Activated CD8-positive, alpha-beta T cell treated with anti-CD3 and anti-CD28 coated beads for 36 hours (primary cell): ENCODE measurements around the gene C2orf49. TPM values are rescaled to one million over a fixed set of nuclear protein-coding genes. Genes with fewer than 3 reads are reported as not detected.

Experiments used
- ATAC-seq: fragments of 200-7000 bp; cut with Tn5 transposase; one replicate; pipeline ENCODE4 v1.10.0; 2021; ENCODE audit warnings: mild to moderate bottlenecking, moderate library complexity
- CTCF ChIA-PET: fragments of 350-600 bp; sonication (Branson Sonifier 250); formaldehyde crosslinking; loops from one replicate; lab custom pipeline; 2021; ENCODE audit warnings: antibody characterized with exemption; lab: Charles Lee
- POLR2A ChIA-PET: fragments of 350-600 bp; sonication (Branson Sonifier 250); formaldehyde crosslinking; loops from one replicate; lab custom pipeline; 2021; ENCODE audit warnings: antibody characterized with exemption; lab: Charles Lee
- DNase-seq: peaks from one replicate; pipeline ENCODE4 v3.0.0-alpha.2; 2020
- H3K27ac Mint-ChIP-seq: one replicate; pipeline ENCODE4 v1.8.0; 2021; ENCODE audit warnings: mild to moderate bottlenecking, mixed read lengths
- H3K27me3 Mint-ChIP-seq: one replicate; pipeline ENCODE4 v1.8.0; 2021; ENCODE audit warnings: mixed read lengths
- H3K36me3 Mint-ChIP-seq: one replicate; pipeline ENCODE4 v1.8.0; 2021; ENCODE audit warnings: low read depth, mixed read lengths
- H3K4me1 Mint-ChIP-seq: one replicate; pipeline ENCODE4 v1.8.0; 2021; ENCODE audit warnings: low read depth, mixed read lengths
- H3K4me3 Mint-ChIP-seq: one replicate; pipeline ENCODE4 v1.8.0; 2021; ENCODE audit warnings: mild to moderate bottlenecking, moderate library complexity, mixed read lengths
- H3K9me3 Mint-ChIP-seq: one replicate; pipeline ENCODE4 v1.8.0; 2021; ENCODE audit warnings: mixed read lengths
- CTCF ChIP-seq: fragments of 200-600 bp; IDR thresholded peaks from one replicate; pipeline ENCODE4 v1.8.0; 2022; ENCODE audit warnings: antibody characterized with exemption, mild to moderate bottlenecking
- intact Hi-C: fragments of 100-400 bp; cut with micrococcal nuclease; formaldehyde crosslinking; loops from one replicate; pipeline ENCODE4 v1.10.0; 2022
- total RNA-seq, 2 experiments: library from RNA; stranded (reverse); gene quantifications; one replicate each; pipeline ENCODE4 v1.2.3, GENCODE V29; 2021

C2orf49 gene
- total RNA-seq, 2 experiments from 2014 or later, result 22.3 to 23.3 TPM

GRCh38 chr2:105362862-105363591, 25.7 kb downstream of the C2orf49 start:
- Mint-ChIP-seq H3K27ac (no peak overlapping the region), H3K4me1 (peaks cover 12% of the 10 kb centered on the region), H3K9me3 (no peaks in the 10 kb centered on the region), H3K4me3 (no peak overlapping the region), H3K36me3 (peaks cover 18% of the 10 kb centered on the region), H3K27me3 (no peaks in the 10 kb centered on the region)
- no peak for ATAC-seq
- intact Hi-C loops, result no loop called here
- no peak for DNase-seq
- TF ChIP-seq CTCF, result no peak
- CTCF ChIA-PET, result interaction anchor here (0.7 to 1.6 kb wide), 5 partner anchors 15 to 158 kb away, joined by 3 to 4 read pairs (median 3); partner anchors contain the start of gene C2orf49
- POLR2A ChIA-PET, result no interaction called here

DNA sequence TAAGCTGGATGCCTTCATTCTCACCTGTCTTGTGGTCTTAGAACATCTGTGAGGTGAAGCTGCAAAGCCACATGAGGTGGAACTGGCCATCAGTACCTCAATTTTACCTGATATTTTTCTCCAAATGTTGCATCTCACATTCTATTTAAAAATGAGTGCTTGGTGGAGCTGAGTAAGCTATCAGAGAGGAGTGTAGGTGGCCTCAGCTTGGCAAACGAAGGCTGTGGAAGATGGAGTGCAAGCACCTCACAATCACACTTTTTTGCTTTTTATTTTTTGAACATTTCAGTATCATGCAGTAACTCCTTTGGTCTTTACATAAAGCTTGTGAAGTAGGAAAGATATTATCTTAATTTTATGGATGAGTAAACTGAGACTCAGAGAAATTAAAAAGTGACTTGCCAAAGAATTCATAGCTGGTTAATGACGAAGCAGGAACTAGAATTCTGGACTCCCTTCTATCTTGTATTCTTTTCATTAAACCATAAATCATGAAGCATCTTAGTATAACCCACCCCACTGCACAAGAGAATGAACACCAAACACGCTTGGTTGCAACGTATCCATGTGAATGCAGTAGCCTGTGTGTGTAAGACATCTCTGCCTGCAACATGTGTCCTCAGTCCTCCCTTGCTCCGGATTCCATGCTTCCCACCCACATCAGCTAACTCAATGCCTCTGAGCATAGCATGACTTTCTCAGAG, 27.2 kb downstream of the C2orf49 start:
- intact Hi-C loops, result no loop called here
- no peaks in the 10 kb centered on the region for H3K27me3 Mint-ChIP-seq
- H3K36me3 Mint-ChIP-seq, result peaks cover 9% of the 10 kb centered on the region
- ATAC-seq (no peak), DNase-seq (no peak)
- H3K4me3 Mint-ChIP-seq, result no peak overlapping the region
- no peak for TF ChIP-seq CTCF
- H3K9me3 Mint-ChIP-seq, result no peaks in the 10 kb centered on the region
- ChIA-PET CTCF (no interaction called here), POLR2A (no interaction called here)
- H3K27ac Mint-ChIP-seq, result no peak overlapping the region
- H3K4me1 Mint-ChIP-seq, result peaks cover 13% of the 10 kb centered on the region

- ChIA-PET POLR2A (no interaction called here), CTCF (interaction anchor here (4.5 kb wide), 1 partner anchor 156 kb away, joined by 55 read pairs; no protein-coding TSS in a partner anchor)
- no peaks in the 10 kb centered on the region for H3K27me3 Mint-ChIP-seq
- no peak for TF ChIP-seq CTCF
- no peak overlapping the region for H3K4me3 Mint-ChIP-seq
- DNase-seq (no peak), ATAC-seq (no peak)
- H3K9me3 Mint-ChIP-seq, result no peaks in the 10 kb centered on the region
- intact Hi-C loops, result no loop called here
- H3K4me1 Mint-ChIP-seq, result peaks cover 16% of the 10 kb centered on the region
- peaks cover 5% of the 10 kb centered on the region for H3K36me3 Mint-ChIP-seq
- no peak overlapping the region for H3K27ac Mint-ChIP-seq
These were observed 27.9 kb downstream of the C2orf49 start for GRCh38 chr2:105365206-105365605.

DNA sequence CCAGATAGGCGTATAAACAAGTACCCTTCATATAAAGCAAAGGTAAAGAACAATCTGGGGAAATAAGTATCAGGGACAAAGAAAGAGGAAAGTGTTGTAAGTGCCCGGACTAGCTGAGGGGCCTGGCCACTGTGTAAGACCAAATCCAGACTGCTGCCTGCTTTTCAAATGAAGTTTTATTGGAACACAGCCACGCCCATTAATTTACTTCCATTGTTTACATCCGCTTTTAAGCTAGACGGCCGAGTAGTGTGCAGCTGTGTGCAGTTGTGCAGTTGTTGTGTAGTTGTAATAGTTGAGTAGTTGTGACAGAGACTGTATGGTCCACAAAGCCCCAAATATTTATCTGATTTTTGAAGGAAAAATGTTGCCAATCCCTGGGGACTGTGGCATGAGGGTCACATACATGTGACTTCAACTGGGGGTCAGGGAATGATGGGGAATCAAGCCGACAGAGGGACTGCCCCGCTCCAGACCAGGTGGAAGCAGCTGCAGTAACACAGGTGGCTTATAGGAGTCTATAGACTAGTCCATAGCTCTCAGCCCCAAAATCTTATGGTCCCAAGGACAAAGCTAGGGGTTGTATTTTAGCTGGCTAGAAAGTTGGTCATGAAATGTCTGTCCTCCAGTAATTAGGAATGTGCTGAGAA, 31.5 kb downstream of the C2orf49 start:
- Mint-ChIP-seq H3K36me3 (no peaks in the 10 kb centered on the region), H3K27me3 (no peaks in the 10 kb centered on the region), H3K27ac (no peak overlapping the region), H3K9me3 (no peaks in the 10 kb centered on the region), H3K4me1 (peaks cover 4% of the 10 kb centered on the region), H3K4me3 (no peak overlapping the region)
- intact Hi-C loops, result no loop called here
- DNase-seq, result no peak
- ChIA-PET POLR2A (interaction anchor here (0.8 to 1.3 kb wide), 2 partner anchors 27 to 31 kb away, joined by 4 read pairs; partner anchors contain the start of gene C2orf49), CTCF (interaction anchor here (0.8 to 4.5 kb wide), 17 partner anchors 9 to 726 kb away, joined by 3 to 55 read pairs (median 4); partner anchors contain the start of gene FHL2)
- ATAC-seq, result no peak
- TF ChIP-seq CTCF, result no peak
